Body of pancreas (tissue), 4 donors: ENCODE results near the gene PSEN1.

Source experiments
- CTCF ChIP-seq, 7 experiments: fragments of 450-650 bp in 4 of 7; fragments of 200-600 bp in 3 of 7; sonication (generic) in 3 of 7; IDR thresholded peaks; one replicate each; pipeline ENCODE4 v1.5.1; 2016 to 2019; ENCODE audit warnings: antibody characterized with exemption in 7 of 7
- POLR2A ChIP-seq, 3 donors: fragments of 450-650 bp; IDR thresholded peaks; one replicate each; pipeline ENCODE4 v1.6.1; 2016; ENCODE audit warnings: antibody characterized with exemption in 3 of 3, mild to moderate bottlenecking in 2 of 3

- TF ChIP-seq CTCF (IDR thresholded peaks at IDR 0.05) (no peak), POLR2A (IDR thresholded peaks at IDR 0.05) (no peak)
Measured at GRCh38 chr14:73262427-73263183, 126.3 kb downstream of the PSEN1 start.
